Erythroblast (primary cell): ENCODE results near the gene BMERB1.

Experiments
- DNase-seq, 2 experiments: peaks; one replicate each; lab custom pipeline; 2025; lab: John Stamatoyannopoulos, UW
- GATA1 ChIP-seq: IDR thresholded peaks from 2 replicates; pipeline ENCODE4 v1.6.1; 2011; ENCODE audit warnings: low read depth, mild to moderate bottlenecking, control low read depth, low read length, moderate library complexity
- POLR2A ChIP-seq: IDR thresholded peaks from 2 replicates; pipeline ENCODE4 v1.6.1; 2011; ENCODE audit warnings: mild to moderate bottlenecking, low read length

BMERB1 gene

DNA sequence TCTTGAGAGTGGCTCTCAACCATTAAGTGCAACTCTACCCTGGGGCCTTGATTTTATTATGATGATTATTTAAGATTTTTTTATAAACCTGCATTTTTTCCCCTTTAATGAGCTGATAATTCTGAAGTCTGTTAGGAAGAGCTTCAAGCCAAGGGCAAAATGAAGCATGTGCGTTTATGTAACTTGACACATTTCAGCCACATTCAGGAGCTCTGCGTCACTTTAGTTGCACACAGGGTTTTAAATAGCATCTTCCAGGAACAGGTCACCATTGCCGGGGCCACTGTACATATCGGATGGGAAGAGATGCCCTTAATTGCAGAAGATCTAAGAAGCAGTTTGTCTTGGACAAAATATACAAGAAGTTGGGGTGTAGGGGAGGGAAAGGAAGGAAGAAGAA is 89.6 kb downstream of the BMERB1 start:
- DNase-seq: no peak
- TF ChIP-seq POLR2A (no peak), GATA1 (no peak)

DNA sequence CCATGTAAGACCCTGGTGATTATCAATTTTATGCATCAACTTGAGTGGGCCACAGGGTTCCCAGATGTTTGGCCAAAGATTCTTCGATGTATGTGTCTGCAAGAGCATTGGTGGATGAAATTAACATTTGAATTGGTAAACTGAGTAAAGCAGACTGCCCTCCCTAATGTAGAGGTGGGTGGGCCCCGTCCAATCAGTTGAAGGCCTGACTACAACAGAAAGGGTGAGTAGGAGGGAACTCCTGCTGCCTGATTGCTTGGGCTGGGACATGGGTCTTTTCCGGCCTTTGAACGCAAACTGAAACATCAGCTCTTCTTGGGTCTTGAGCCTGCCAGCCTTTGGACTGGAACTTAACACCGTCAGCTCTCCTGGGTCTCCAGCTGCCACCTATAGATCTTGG is 90.6 kb downstream of the BMERB1 start:
- DNase-seq: no peak
- TF ChIP-seq POLR2A (no peak), GATA1 (no peak)

DNA sequence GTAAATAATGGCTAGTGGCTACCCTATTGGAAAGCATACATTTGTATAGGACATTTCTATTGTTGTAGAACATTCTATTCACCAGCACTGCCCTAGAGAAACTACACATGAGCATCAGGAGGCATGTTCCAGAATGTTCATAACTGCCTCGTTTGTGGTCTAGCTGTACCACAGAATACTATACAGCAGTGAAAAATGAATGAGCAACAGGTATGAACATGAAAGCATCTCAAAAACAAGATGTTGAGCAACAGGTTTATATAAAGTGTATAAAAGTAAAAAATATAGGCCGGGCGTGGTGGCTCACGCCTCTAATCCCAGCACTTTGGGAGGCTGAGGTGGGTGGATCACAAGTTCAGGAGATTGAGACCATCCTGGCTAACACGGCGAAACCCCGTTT is 91.7 kb downstream of the BMERB1 start:
- no peak for DNase-seq
- no peak for TF ChIP-seq GATA1
- no peak for TF ChIP-seq POLR2A

DNA sequence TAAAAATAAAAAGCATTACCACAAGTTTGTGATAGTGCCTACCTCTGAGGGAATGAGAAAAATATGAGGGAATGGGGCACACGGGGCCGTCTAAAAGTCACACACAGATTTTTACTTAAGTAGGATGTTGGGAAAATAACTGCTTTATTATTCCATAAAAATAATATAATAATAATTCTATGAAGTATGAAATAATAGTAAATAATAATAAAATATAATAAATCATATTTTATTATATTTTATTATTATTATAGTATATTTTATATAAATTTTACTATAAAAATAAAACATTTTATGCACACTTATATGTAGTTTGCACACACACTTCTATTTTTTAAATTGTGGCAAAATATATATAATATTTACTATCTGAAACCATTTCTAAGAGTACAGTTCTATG is 92.3 kb downstream of the BMERB1 start:
- no peak for DNase-seq
- no peak for TF ChIP-seq GATA1
- no peak for TF ChIP-seq POLR2A

DNA sequence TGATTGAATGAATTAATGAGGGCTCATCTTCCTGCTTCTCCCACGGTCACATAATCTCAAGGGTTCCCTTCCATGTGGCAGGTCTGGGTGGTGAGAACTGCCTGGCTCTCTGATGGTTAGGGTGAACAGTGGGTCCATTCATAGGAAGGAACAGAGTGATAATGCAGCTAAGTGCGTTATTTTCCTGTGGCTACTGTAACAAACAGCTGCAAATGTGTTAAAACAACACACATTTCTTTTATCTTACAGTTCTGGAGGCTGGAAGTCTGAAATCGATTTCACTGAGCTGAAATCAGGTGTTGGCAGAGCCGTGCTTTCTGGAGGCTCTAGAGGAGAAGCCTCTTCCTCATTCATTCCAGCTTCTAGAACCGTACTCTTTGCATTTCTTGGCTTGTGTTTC is 95.3 kb downstream of the BMERB1 start:
- no peak for TF ChIP-seq GATA1
- no peak for TF ChIP-seq POLR2A
- no peak for DNase-seq

DNA sequence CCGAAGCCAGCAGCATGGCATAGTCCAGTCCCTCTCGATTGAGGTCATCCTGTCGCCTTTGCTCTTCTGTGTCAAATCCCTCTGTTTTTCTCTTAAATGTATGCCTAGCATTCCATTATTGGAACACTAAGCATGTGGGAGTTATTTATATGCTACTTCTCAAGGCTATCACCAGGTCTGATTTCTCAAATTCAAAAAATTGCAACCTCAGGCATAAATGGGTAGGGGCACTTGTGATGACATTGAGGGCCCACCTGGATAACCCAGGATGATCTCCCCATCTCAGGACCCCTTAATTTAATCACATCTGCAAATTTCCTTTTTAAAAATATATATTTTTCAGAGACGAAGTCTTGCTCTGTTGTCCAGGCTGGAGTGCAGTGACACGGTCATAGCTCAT is 95.7 kb downstream of the BMERB1 start:
- TF ChIP-seq GATA1: no peak
- no peak for TF ChIP-seq POLR2A
- DNase-seq: no peak

DNA sequence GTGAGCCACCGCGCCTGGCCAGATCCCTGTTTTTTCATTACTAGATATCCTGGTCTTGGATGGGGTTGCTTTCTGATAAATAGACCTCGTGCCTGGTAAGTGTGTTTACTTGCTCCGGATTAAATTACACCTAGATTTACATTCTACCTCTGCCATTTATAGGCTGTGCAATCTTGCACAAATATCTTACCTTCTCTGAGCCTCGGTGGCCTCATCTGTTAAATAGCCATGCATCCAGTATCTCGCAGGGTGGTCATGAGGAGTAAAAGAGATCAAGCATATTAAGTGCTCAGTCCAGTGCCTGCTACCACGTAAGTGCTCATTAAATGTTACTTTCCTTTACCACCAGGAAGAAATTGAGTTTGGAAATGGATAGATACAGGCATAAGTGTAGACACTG is 98.4 kb downstream of the BMERB1 start:
- DNase-seq: no peak
- no peak for TF ChIP-seq POLR2A
- no peak for TF ChIP-seq GATA1

DNA sequence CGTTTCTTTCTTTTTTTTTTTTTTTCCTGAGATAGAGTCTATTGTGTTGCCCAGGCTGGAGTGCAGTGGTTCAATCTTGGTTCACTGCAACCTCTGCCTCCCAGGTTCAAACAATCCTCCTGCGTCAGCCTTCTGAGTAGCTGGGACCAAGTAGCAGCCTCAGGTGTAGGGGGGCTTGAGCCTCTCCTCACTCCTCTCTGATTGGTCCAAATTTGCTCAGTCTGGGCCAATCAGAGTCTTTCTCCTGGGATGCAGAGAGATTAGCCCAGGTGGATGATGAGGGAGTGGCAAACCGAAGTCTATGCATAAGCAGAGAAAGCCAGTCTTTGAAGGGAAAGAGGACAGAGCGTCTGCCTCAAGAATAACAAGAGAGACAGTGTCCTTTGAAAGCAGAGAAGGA is 99.0 kb downstream of the BMERB1 start:
- TF ChIP-seq GATA1 (no peak), POLR2A (no peak)
- no peak for DNase-seq

DNA sequence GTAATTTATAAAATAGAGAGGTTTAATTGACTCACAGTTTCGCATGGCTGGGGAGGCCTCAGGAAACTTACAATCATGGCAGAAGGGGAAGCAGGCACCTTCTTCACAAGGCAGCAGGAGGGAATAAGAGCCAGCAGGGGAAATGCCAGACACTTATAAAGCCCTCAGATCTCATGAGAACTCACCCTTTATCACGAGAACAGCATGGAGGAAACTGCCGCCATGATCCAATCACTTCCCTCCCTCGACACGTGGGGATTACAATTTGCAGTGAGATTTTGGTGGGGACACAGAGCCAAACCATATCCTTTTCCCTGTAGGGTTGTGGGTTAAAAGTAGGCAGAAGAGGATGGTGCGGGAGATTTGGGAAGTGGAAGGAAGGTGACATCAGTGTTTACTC is 101.4 kb downstream of the BMERB1 start:
- no peak for TF ChIP-seq GATA1
- TF ChIP-seq POLR2A: no peak
- DNase-seq: no peak

DNA sequence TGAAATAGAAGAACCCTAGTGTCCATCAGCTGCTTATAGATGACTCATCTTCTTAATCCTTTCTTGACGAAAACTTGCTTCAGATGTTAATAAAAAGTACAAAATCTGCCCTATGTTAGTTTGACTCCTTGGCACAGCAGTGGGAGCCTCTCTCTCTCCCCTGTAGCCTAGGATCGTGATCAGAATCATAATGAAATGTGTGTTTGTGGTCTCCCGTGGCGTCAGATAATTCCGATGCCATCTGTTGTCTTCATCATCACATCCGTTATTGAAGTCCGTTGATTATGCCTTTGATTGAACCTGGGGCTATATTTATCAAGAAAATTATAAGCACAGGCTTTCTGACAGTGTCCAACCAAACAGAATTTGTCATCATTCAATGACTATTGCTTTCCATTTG is 102.5 kb downstream of the BMERB1 start:
- TF ChIP-seq POLR2A: no peak
- TF ChIP-seq GATA1: no peak
- DNase-seq: no peak

DNA sequence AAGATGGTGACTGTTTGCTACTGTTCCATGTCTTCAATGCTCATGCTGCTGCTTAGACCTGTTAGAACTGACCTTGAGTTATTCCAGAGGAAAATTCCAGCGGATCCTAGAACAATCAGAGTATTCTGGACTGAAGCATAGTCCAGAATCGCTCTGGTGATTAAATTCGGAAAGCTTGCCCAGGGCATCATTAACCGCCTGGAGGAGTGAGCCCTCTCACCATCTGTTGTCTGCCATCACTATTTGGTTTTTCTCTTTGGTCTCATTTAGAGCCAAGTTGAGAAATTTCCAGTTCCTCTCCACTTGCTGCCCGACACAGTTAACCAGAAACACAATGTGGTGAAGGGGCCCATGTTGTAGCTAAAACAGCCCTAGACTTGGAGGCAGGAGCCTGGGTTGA is 104.1 kb downstream of the BMERB1 start:
- no peak for TF ChIP-seq POLR2A
- no peak for DNase-seq

DNA sequence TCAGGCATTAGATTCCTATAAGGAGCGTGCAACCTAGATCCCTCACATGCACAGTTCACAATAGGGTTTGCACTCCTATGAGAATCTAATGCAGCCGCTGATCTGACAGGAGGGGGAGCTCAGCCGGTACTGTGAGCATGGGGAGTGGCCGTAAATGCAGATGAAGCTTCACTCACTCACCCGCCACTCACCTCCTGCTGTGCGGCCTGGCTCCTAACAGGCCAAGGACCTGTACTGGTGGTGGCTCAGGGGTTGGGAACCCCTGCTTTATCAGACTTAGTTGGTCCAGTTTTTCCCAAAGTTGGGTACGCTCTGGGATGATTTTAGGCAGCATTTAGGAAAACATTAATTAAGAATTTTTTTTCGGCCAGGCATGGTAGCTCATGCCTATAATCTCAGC is 104.8 kb downstream of the BMERB1 start:
- TF ChIP-seq POLR2A (no peak), GATA1 (no peak)
- DNase-seq: peak in 1 of 2 experiments; percentile 10

DNA sequence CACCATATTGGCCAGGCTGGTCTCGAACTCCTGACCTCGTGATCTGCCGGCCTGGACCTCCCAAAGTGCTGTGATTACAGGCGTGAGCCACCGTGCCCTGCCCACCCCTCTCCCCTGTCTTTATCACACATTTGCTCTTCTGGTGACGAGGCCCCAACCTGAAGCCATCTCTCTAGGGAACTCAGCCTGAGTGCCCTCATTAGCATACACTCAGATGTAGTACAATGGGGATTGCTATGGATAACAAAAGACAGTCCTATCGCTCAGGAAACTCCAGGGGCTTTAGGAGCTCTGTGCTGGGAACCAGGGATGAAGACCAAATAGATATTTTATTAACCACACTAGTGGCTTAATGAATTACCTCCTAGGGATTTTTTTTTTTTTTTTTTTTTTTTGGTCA is 107.9 kb downstream of the BMERB1 start:
- DNase-seq: no peak
- TF ChIP-seq GATA1: no peak
- TF ChIP-seq POLR2A: no peak

DNA sequence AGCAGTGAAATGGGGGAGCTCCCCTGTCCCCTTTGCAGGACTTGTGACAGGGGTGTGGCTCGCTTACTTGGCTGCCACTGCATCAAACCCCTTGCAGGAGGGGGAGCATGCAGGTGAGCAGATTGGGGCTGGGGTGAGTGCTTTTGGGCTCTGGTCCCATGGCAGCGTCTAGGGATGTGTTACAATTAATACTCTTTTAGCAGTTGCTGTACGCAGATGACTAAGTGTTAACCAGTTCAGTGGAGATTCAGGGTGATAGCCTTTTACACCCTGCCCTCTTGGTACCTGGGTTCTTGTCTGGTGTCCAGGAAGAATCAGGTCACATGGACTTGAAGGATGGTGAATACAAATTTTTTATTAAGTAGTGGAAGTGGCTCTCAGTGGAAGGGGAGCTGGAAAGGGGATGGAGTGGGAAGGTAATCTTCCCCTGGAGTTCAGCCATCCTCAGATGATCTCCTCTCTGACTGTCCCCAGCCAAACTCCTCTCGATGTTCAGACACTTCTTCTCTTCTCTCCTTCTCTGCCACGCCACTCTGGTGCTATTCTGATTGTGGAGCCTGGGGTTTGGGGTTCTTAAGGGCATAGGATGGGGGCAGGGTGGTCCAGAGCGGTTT is 108.5 kb downstream of the BMERB1 start:
- peak in 1 of 2 experiments; percentile 15 for DNase-seq
- TF ChIP-seq GATA1: no peak
- no peak for TF ChIP-seq POLR2A

DNA sequence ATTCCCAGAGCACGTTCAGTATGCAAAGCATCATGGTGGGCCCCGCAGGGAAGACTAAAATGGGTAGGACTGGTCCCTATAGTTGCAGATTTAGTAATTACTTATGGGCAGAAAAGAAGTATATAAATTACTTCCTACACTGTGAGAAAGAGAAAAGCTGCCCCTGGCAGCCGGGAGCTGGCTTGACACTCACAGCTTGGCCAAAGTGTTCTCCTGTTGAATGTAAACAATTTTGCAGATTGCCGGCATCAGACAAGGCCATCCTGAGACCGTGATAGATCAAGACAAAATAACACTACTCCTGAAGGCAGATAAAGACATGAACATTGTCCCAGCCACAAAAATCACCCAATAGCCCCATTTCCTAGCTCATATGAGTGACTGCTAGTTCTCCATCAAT is 110.0 kb downstream of the BMERB1 start:
- DNase-seq: no peak
- TF ChIP-seq GATA1 (no peak), POLR2A (no peak)
